Left hindlimb (tissue), 1 donor: Measurements from ENCODE around the gene LTA4H.

Source experiments
- DNase-seq: peaks from one replicate; pipeline ENCODE4 v3.0.0-alpha.2; 2018

Gene LTA4H

GRCh38 chr12:96056646-96057455, 21.5 kb upstream of the LTA4H start:
- DNase-seq = no peak

- DNase-seq = no peak
Measured at GRCh38 chr12:96054244-96054610, 18.8 kb upstream of the LTA4H start.

- no peak for DNase-seq
Measured at GRCh38 chr12:96053476-96054243, 18.3 kb upstream of the LTA4H start.

GRCh38 chr12:96051756-96052485, 16.5 kb upstream of the LTA4H start:
- DNase-seq = no peak

GRCh38 chr12:96050139-96050538, 14.8 kb upstream of the LTA4H start:
- no peak for DNase-seq

GRCh38 chr12:96049101-96049500, 13.7 kb upstream of the LTA4H start:
- DNase-seq = no peak

- DNase-seq = no peak
Measured at GRCh38 chr12:96048393-96048969, 13.1 kb upstream of the LTA4H start.

- DNase-seq = no peak
Measured at GRCh38 chr12:96047229-96048211, 12.1 kb upstream of the LTA4H start.

GRCh38 chr12:96046543-96047228, 11.3 kb upstream of the LTA4H start:
- DNase-seq = no peak

GRCh38 chr12:96045566-96045965, 10.2 kb upstream of the LTA4H start:
- DNase-seq = no peak

- DNase-seq = no peak
Measured at GRCh38 chr12:96044943-96045290, 9.5 kb upstream of the LTA4H start.

GRCh38 chr12:96044017-96044942, 8.9 kb upstream of the LTA4H start:
- no peak for DNase-seq

GRCh38 chr12:96041181-96041580, 5.8 kb upstream of the LTA4H start:
- no peak for DNase-seq

- no peak for DNase-seq
Measured at GRCh38 chr12:96040305-96041133, 5.1 kb upstream of the LTA4H start.

- no peak for DNase-seq
Measured at GRCh38 chr12:96039516-96039915, 4.1 kb upstream of the LTA4H start.

- DNase-seq = no peak
Measured at GRCh38 chr12:96036765-96037455, 1.5 kb upstream of the LTA4H start.

GRCh38 chr12:96034621-96035282, 635 bp downstream of the LTA4H start:
- no peak for DNase-seq
